Activated CD4-positive, CD25-positive, alpha-beta regulatory T cell treated with anti-CD3 and anti-CD28 coated beads, Interleukin-2, amount 50 U/mL, for 72 hours (primary cell): ENCODE measurements around the gene PTPN1.
"Not testable (repeated sequence)": the region's sequence is repeated elsewhere in the genome, so short reads cannot be mapped to it uniquely, and the experiment has no call there.

Experiments used
- DNase-seq: peaks from one replicate; pipeline ENCODE4 v3.0.0; 2021

The PTPN1 gene

GRCh38 chr20:50620459-50620858 is 110.3 kb downstream of the PTPN1 start:
- DNase-seq: not testable (repeated sequence)

DNA sequence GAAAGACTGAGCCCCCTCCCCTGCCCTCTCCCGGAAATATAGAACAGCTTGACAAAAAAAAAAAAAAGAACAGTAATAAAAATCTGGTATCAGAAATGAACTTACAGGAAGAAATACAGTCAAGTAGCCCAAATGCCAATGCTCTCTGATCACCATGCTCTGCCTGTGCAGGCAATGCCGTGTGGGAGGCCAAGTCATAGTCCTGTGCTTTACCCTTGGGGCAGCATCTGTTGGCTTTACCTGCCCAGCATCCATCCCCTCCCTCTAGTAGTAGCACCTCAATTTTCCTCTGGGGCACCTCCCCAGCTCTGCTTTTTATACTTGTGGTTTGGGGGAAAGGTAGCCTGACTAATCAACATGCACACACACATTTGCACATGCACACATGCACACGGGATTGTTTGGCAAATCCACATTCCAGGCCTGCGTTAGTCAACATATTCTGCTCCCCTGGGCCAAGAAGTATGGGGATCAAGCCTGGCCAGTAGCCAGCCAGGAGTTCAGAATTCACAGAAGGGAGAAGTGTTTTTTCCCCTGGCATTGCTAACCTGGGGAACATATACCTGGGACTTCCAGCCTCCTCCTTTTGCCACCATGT is 111.0 kb downstream of the PTPN1 start:
- DNase-seq: no peak

- no peak for DNase-seq
Measured at GRCh38 chr20:50624351-50625016, 114.3 kb downstream of the PTPN1 start.

DNA sequence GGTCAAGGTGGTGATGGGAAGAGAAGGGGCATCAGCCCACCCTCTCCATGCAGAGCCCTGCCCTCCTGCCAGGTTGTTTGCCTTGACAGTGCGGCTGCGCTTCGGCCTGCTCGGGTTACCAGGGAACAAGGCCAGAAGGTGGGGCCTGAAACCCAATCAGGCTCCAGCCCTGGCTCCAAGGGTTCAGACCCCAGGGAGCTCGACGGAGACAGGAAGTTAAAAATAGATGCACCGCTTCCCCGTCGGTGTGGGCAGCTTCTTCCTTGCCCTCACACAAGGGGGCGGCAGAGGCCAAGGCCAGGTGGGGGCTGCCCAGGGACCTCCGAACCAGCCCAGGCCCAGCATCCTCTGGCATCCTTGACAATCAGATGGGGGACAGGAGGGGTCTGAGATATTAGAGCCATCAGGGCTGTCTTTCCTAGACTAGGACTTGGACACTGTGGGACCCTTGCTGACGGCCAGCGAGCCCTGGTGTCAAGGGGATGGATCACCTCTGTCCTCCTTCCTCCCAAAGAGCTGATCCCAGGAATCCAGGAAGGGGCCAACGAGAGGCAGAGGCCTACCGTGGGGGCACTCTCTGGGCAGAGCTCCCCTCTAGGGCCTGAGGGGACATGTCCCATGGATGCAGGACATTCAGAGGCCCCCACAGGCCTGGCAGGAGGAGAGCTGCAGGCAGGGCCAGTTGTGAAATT is 115.9 kb downstream of the PTPN1 start:
- DNase-seq: no peak

- no peak for DNase-seq
Measured at GRCh38 chr20:50627747-50628146, 117.6 kb downstream of the PTPN1 start.

DNA sequence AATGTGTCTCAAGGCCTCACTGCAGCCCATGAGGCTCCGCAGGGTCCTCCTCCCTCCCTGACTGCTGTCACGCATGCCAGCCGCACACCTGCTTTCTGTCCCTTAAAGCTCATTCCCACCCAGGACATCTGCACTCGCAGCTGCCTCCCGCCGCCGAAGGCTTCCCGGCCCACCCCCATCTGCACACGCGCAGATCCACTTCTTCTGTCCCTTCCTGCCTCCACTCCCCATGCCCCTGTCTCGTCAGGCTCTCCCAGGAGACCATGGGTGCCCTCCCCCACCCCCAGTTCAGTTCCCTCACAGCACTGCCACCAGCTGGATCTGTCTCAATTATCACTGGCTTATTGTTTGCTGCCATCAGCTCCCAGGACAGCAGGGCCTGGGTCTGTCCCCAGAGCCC is 118.1 kb downstream of the PTPN1 start:
- no peak for DNase-seq

DNA sequence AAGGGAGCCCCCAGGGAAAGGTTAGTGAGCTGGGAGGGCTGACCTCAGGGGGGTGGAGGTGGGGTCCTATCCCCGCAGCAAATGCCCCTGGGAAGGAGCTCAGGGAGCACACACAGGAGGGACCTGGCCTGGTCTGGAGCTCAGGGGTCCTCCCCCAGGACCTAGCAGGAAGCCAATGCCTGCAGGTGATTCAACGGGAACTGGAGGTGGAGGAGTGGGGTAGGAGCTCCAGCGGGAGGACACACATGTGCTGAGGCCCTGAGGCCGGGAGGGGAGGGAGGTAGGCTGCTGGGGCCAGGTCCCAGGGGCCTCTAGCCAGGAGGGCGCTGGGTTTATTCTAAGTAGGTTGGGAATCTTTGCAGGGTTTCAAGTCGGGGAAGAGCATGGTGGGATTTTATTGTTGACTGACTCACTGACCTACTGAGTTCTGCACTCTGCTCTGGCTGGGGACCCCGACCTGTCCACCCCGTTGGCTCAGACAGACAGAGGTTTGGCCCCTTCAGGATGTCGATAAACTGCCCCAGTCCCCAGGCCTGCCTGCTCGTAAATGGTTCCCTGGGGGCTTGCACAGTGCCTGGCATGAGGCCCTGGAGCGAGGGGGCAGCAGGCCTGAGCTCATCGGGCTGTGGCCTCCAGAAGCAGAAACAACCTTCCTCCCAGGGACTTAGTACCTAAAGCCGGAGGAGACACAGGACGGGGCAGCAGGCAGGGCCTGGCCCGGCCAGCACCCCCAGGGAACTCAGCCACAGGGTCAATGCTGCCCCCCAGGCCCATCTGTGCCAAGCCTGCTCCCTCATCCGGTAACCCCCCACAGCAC is 118.9 kb downstream of the PTPN1 start:
- DNase-seq: no peak

DNA sequence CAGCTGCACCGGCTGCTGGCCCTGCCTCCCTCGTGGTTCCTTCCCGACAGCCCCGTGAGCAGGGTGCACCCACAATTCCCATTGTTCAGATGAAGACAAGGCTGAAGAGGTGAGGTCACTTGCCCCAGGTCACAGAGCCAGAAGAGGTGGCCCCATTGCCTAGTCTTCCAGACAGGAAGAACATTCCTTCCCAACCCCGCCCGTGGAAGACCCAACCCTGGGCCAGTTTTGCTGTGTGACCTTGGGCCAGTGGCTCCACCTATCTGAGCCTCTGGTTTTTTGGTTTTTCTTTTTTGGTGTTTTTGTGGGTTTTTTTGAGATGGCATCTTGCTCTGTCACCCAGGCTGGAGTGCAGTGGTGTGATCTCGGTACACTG is 119.5 kb downstream of the PTPN1 start:
- DNase-seq: no peak

DNA sequence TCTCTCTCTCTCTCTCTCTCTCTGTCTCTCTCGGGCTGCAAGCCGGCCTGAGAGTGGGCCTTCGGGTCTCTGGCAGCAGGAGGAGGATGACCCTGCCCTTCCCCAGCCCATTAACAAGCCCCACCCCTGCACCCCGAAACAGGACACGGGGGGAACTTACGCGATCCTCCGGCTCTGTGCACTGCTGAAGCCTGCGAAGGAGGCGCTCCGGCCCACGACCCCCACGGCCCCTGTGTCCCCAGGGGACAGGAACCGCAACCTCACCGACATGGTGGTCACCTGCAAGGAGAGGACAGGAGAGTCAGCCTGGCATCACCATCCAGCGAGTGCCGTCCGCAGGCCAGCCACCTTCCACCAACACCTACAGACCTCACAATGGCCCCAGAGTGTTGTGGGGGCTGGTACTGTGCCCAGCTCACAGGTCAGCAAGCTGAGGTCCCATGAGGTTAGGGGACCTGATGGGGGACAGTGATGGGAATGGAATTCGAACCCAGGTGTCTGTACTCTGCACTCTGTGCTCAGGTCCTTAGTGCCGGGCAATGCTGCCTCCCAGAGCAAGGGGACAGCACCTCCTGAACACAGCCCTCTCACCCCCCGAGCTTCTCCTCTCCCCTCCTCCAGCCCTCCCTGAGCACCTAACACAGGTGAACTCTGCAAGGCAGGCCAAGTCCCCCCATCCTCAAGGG is 120.5 kb downstream of the PTPN1 start:
- no peak for DNase-seq

- no peak for DNase-seq
Measured at GRCh38 chr20:50632236-50632635, 122.1 kb downstream of the PTPN1 start.

- DNase-seq: no peak
Measured at GRCh38 chr20:50632701-50633100, 122.5 kb downstream of the PTPN1 start.

DNA sequence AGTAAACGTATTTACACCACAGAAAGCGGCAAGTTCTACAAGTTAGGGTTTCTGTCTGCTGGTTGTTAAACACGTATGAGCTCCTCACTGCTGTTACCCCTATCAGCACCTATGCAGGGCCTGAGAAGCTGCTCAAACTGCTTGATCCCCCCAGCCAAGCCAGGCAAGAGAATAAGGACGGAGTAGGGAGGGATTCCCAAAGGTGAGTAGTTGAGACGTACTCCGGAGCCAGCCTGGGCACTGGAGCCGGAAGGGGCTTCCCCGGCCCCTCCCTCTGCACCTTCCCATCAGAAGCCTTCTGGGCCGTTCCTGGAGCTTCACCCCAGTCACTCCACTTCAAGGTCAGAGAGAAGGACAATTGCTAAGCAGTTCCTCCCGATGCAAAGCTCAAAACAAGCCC is 123.2 kb downstream of the PTPN1 start:
- no peak for DNase-seq

GRCh38 chr20:50634191-50634590 is 124.0 kb downstream of the PTPN1 start:
- DNase-seq: no peak
